NCI-H146 treated with DMSO at 0.1 percent for 48 hours (cell line): ENCODE data around the gene VASP.
A peak's percentile ranks its signal among the peaks of the same experiment; 100 is the strongest.

Experiments
- DNase-seq: peaks from one replicate; lab custom pipeline; 2025; ENCODE audit not compliant: unreplicated experiment; lab: John Stamatoyannopoulos, UW

Gene VASP

GRCh38 chr19:45514376-45515051 is 7.2 kb downstream of the VASP start:
- no peak for DNase-seq

- no peak for DNase-seq
These were observed 7.9 kb downstream of the VASP start for GRCh38 chr19:45515081-45515624.

- no peak for DNase-seq
These were observed 8.6 kb downstream of the VASP start for GRCh38 chr19:45515807-45516401.

GRCh38 chr19:45517238-45517637 is 10.0 kb downstream of the VASP start:
- no peak for DNase-seq

- DNase-seq = no peak
These were observed 10.6 kb downstream of the VASP start for GRCh38 chr19:45517641-45518468.

- DNase-seq = no peak
These were observed 11.2 kb downstream of the VASP start for GRCh38 chr19:45518469-45518826.

GRCh38 chr19:45522010-45522941 is 15.0 kb downstream of the VASP start:
- no peak for DNase-seq

GRCh38 chr19:45523642-45524256 is 16.5 kb downstream of the VASP start:
- peak; percentile 83 for DNase-seq

GRCh38 chr19:45524575-45525129 is 17.4 kb downstream of the VASP start:
- no peak for DNase-seq

GRCh38 chr19:45526143-45526542 is 18.9 kb downstream of the VASP start:
- peak; percentile 44 for DNase-seq

- DNase-seq = no peak
These were observed 19.7 kb downstream of the VASP start for GRCh38 chr19:45526971-45527370.

- no peak for DNase-seq
These were observed 20.5 kb downstream of the VASP start for GRCh38 chr19:45527731-45528130.

GRCh38 chr19:45528149-45528743 is 21.0 kb downstream of the VASP start:
- DNase-seq = peak; percentile 63

- peak; percentile 81 for DNase-seq
These were observed 21.6 kb downstream of the VASP start for GRCh38 chr19:45528744-45529419.

GRCh38 chr19:45529420-45529785 is 22.1 kb downstream of the VASP start:
- DNase-seq = no peak

- no peak for DNase-seq
These were observed 24.1 kb downstream of the VASP start for GRCh38 chr19:45531349-45531748.

- no peak for DNase-seq
These were observed 32.2 kb downstream of the VASP start for GRCh38 chr19:45539459-45539858.

- no peak for DNase-seq
These were observed 35.0 kb downstream of the VASP start for GRCh38 chr19:45542234-45542668.

GRCh38 chr19:45547211-45547770 is 40.0 kb downstream of the VASP start:
- DNase-seq = no peak
